ENCODE data around the gene FLT4.

Gene FLT4

GRCh38 chr5:180670586-180671359, 21.4 kb upstream of the FLT4 start:
- TF ChIP-seq CTCF (IDR thresholded peaks at IDR 0.05) = peak; percentile 88

GRCh38 chr5:180670157-180670556, 20.8 kb upstream of the FLT4 start:
- no peak for TF ChIP-seq CTCF (IDR thresholded peaks at IDR 0.05)

- TF ChIP-seq CTCF (IDR thresholded peaks at IDR 0.05) = no peak
Observed at GRCh38 chr5:180669661-180670060, 20.3 kb upstream of the FLT4 start.

GRCh38 chr5:180668835-180669596, 19.6 kb upstream of the FLT4 start:
- TF ChIP-seq CTCF (IDR thresholded peaks at IDR 0.05) = no peak

- no peak for TF ChIP-seq CTCF (IDR thresholded peaks at IDR 0.05)
Observed at GRCh38 chr5:180666812-180667211, 17.4 kb upstream of the FLT4 start.

- TF ChIP-seq CTCF (IDR thresholded peaks at IDR 0.05) = no peak
Observed at GRCh38 chr5:180665682-180666404, 16.4 kb upstream of the FLT4 start.

- no peak for TF ChIP-seq CTCF (IDR thresholded peaks at IDR 0.05)
Observed at GRCh38 chr5:180658774-180659564, 9.6 kb upstream of the FLT4 start.

Data from LNCAP (cell line).